SU-DHL-6 (cell line): ENCODE measurements around the gene MRPL4.
"Not testable (repeated sequence)": the region's sequence is repeated elsewhere in the genome, so short reads cannot be mapped to it uniquely, and the experiment has no call there.

ENCODE experiments used
- H2AFZ ChIP-seq: fragments of 200-600 bp; sonication (generic); 2 replicates; pipeline ENCODE4 v1.6.1; 2014; ENCODE audit warnings: low read depth, mild to moderate bottlenecking, moderate library complexity, mixed read lengths, antibody characterized with exemption, low read length; ENCODE audit not compliant: severe bottlenecking
- H3F3A ChIP-seq: fragments of 200-600 bp; shearing (Covaris generic); 2 replicates; pipeline ENCODE4 v1.6.0; 2016; ENCODE audit warnings: antibody characterized with exemption, mild to moderate bottlenecking; ENCODE audit not compliant: insufficient read depth
- H3K27ac ChIP-seq: fragments of 200-600 bp; sonication (generic); 2 replicates; pipeline ENCODE4 v1.5.1; 2016; ENCODE audit warnings: low read depth, mild to moderate bottlenecking, low read length, moderate library complexity, mixed read lengths
- H3K27me3 ChIP-seq: fragments of 200-600 bp; sonication (generic), shearing (Covaris generic); 2 replicates; pipeline ENCODE4 v1.6.0; 2014; ENCODE audit warnings: mild to moderate bottlenecking, low read length
- H3K36me3 ChIP-seq: fragments of 200-600 bp; sonication (generic); 2 replicates; pipeline ENCODE4 v1.6.1; 2014; ENCODE audit warnings: mild to moderate bottlenecking, low read length, mixed read lengths
- H3K4me2 ChIP-seq: fragments of 300-600, 200-600 bp; shearing (Covaris generic), sonication (generic); 2 replicates; pipeline ENCODE4 v1.6.0; 2014; ENCODE audit warnings: low read length, low read depth, mild to moderate bottlenecking; ENCODE audit not compliant: poor library complexity, severe bottlenecking
- H3K4me3 ChIP-seq: fragments of 200-600 bp; sonication (generic); 2 replicates; pipeline ENCODE4 v1.5.1; 2014; ENCODE audit warnings: antibody characterized with exemption, low read length, mild to moderate bottlenecking, mixed read lengths; ENCODE audit not compliant: insufficient read depth, poor library complexity, severe bottlenecking
- H3K79me2 ChIP-seq: fragments of 200-600 bp; sonication (generic); 2 replicates; pipeline ENCODE4 v1.6.1; 2014; ENCODE audit warnings: mild to moderate bottlenecking, low read length, moderate library complexity; ENCODE audit not compliant: insufficient read depth
- H3K9ac ChIP-seq: fragments of 200-600 bp; sonication (generic); 2 replicates; pipeline ENCODE4 v1.7.0; 2014; ENCODE audit warnings: mild to moderate bottlenecking, low read length
- H3K9me2 ChIP-seq: fragments of 200-600 bp; sonication (generic); replicated peaks from 2 replicates; pipeline ENCODE4 v1.6.1; 2014; ENCODE audit warnings: low read length; ENCODE audit not compliant: insufficient read depth
- H3K9me3 ChIP-seq: fragments of 200-600 bp; sonication (generic); 2 replicates; pipeline ENCODE4 v1.6.1; 2014; ENCODE audit warnings: low read length, mixed read lengths; ENCODE audit not compliant: insufficient read depth
- H4K20me1 ChIP-seq: fragments of 200-600 bp; sonication (generic); 2 replicates; pipeline ENCODE4 v1.6.1; 2014; ENCODE audit warnings: low read depth, mild to moderate bottlenecking, antibody characterized with exemption, low read length, moderate library complexity, mixed read lengths
- CTCF ChIP-seq: fragments of 200-600 bp; sonication (generic); IDR thresholded peaks from one replicate; pipeline ENCODE4 v1.5.1; 2017; ENCODE audit warnings: antibody characterized with exemption, mild to moderate bottlenecking, low read length, moderate library complexity; ENCODE audit not compliant: insufficient read depth, poor library complexity, severe bottlenecking
- EZH2phosphoT487 ChIP-seq: fragments of 200-600 bp; sonication (generic), shearing (Covaris generic); conservative IDR thresholded peaks from 2 replicates; pipeline ENCODE4 v1.6.1; 2018; ENCODE audit warnings: mild to moderate bottlenecking, antibody characterized with exemption, low read length, moderate library complexity, mixed read lengths

Gene MRPL4

GRCh38 chr19:10231612-10232228 is 20.3 kb upstream of the MRPL4 start:
- H3K36me3 ChIP-seq = peaks cover 11% of the 10 kb centered on the region; the same call in 1 of the 2 replicates
- peak overlapping the region; percentile 100 for H3K9ac ChIP-seq
- TF ChIP-seq CTCF = no peak
- no peak for TF ChIP-seq EZH2phosphoT487
- H3K9me2 ChIP-seq = no peaks in the 10 kb centered on the region
- H3K9me3 ChIP-seq = no peaks in the 10 kb centered on the region
- peak overlapping the region; percentile 48 for H3K4me2 ChIP-seq
- H3K27me3 ChIP-seq = no peaks in the 10 kb centered on the region
- H3F3A ChIP-seq = peaks cover 87% of the 10 kb centered on the region
- H3K27ac ChIP-seq = peak overlapping the region; percentile 100
- H3K4me3 ChIP-seq = peak overlapping the region; percentile 12
- no peak overlapping the region for H2AFZ ChIP-seq
- H4K20me1 ChIP-seq = no peaks in the 10 kb centered on the region; the same call in 1 of the 2 replicates
- H3K79me2 ChIP-seq = peaks cover 54% of the 10 kb centered on the region

- no peak overlapping the region for H2AFZ ChIP-seq
- H3K79me2 ChIP-seq = peaks cover 31% of the 10 kb centered on the region
- H3K9me3 ChIP-seq = no peaks in the 10 kb centered on the region
- peaks cover 8% of the 10 kb centered on the region; the same call in 1 of the 2 replicates for H3K36me3 ChIP-seq
- peak overlapping the region; percentile 53 for H3K9ac ChIP-seq
- H3F3A ChIP-seq = peaks cover 87% of the 10 kb centered on the region
- no peak overlapping the region for H3K4me3 ChIP-seq
- TF ChIP-seq EZH2phosphoT487 (no peak), CTCF (no peak)
- no peaks in the 10 kb centered on the region for H3K9me2 ChIP-seq
- H3K27me3 ChIP-seq = no peaks in the 10 kb centered on the region
- H3K27ac ChIP-seq = peak overlapping the region; percentile 100
- H3K4me2 ChIP-seq = peak overlapping the region; percentile 48
- H4K20me1 ChIP-seq = no peaks in the 10 kb centered on the region
Observed at GRCh38 chr19:10233946-10234345, 18.1 kb upstream of the MRPL4 start.

- no peak overlapping the region for H2AFZ ChIP-seq
- H3K79me2 ChIP-seq = peaks cover 21% of the 10 kb centered on the region
- H3K36me3 ChIP-seq = peaks cover 7% of the 10 kb centered on the region; the same call in 1 of the 2 replicates
- H3K4me3 ChIP-seq = no peak overlapping the region
- H4K20me1 ChIP-seq = no peaks in the 10 kb centered on the region
- no peaks in the 10 kb centered on the region for H3K9me3 ChIP-seq
- TF ChIP-seq EZH2phosphoT487 (no peak), CTCF (no peak)
- peak overlapping the region; percentile 48 for H3K4me2 ChIP-seq
- H3K9me2 ChIP-seq = no peaks in the 10 kb centered on the region
- H3K27ac ChIP-seq = peak overlapping the region; percentile 100
- no peaks in the 10 kb centered on the region for H3K27me3 ChIP-seq
- peaks cover 90% of the 10 kb centered on the region for H3F3A ChIP-seq
- H3K9ac ChIP-seq = peak overlapping the region; percentile 53
Observed at GRCh38 chr19:10235003-10235402, 17.0 kb upstream of the MRPL4 start.

- not testable (repeated sequence) for H3K36me3 ChIP-seq, H4K20me1 ChIP-seq, H2AFZ ChIP-seq, H3K9me2 ChIP-seq, H3K9me3 ChIP-seq, H3K4me3 ChIP-seq, H3K27me3 ChIP-seq
- H3K9ac ChIP-seq = peak overlapping the region; percentile 53
- H3K27ac ChIP-seq = peak overlapping the region; percentile 100
- peaks cover 17% of the 10 kb centered on the region for H3K79me2 ChIP-seq
- H3F3A ChIP-seq = peaks cover 90% of the 10 kb centered on the region
- peak overlapping the region; percentile 48 for H3K4me2 ChIP-seq
Observed at GRCh38 chr19:10235409-10235808, 16.6 kb upstream of the MRPL4 start.
